ENCODE measurements around the gene SHMT2. TPM values are rescaled to one million over a fixed set of nuclear protein-coding genes. Genes with fewer than 3 reads are reported as not detected.

SHMT2 gene
- total and polyA plus RNA-seq, 3 donors from 2014 or later: 24.8 to 33.9 (median 25.9) TPM

GRCh38 chr12:57207731-57208630 is 21.5 kb upstream of the SHMT2 start:
- no peak for TF ChIP-seq POLR2A (IDR thresholded peaks at IDR 0.05)
- TF ChIP-seq CTCF (IDR thresholded peaks at IDR 0.05): no peak
- Histone ChIP-seq H3K27ac (no peak overlapping the region), H3K4me1 (peaks cover 6% of the 10 kb centered on the region), H3K36me3 (ENCODE audit: low read depth, missing control alignments) (no peaks in the 10 kb centered on the region), H3K27me3 (no peaks in the 10 kb centered on the region), H3K4me3 (no peak overlapping the region), H3K9me3 (no peaks in the 10 kb centered on the region)
- intact Hi-C loops (cut with DNase I; ENCODE audit: low total_unique reads): no loop called here
- 90 to 91% methylated on average over 20 to 29 of the region's 29 CpGs for whole genome bisulfite sequencing, 2 donors
- no peak for DNase-seq

DNA sequence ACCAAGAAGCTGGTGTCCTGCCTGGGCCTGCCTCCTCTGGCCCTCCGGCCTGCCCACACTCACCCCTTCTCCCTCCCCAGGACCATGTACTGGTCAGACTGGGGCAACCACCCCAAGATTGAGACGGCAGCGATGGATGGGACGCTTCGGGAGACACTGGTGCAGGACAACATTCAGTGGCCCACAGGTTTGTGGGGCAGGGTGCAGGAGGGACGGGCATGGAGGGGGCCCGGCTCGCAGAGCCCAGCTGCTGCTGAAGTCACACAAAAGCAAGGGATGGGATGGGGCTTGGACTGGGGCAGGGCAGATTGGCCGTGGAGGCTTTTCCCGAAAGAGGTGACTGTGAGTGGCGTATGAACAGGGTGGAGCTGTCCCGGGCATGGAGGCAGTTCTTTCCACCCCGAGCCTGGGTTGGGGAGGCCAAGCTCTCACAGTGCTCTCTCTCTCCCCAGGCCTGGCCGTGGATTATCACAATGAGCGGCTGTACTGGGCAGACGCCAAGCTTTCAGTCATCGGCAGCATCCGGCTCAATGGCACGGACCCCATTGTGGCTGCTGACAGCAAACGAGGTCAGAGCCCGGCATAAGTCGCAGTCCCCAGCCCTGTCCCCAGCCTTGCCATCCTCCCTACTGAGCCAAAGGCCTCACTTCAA is 20.8 kb upstream of the SHMT2 start:
- no peak overlapping the region for H3K4me3 ChIP-seq
- DNase-seq: no peak
- peaks cover 11% of the 10 kb centered on the region for H3K4me1 ChIP-seq
- H3K9me3 ChIP-seq: no peaks in the 10 kb centered on the region
- 61 to 73% methylated on average over 18 to 19 of the region's 22 CpGs for WGBS, 2 donors
- intact Hi-C loops (cut with DNase I; ENCODE audit: low total_unique reads): no loop called here
- no peak overlapping the region for H3K27ac ChIP-seq
- no peaks in the 10 kb centered on the region for H3K36me3 ChIP-seq (ENCODE audit: low read depth, missing control alignments)
- no peaks in the 10 kb centered on the region for H3K27me3 ChIP-seq
- TF ChIP-seq CTCF (IDR thresholded peaks at IDR 0.05): no peak
- TF ChIP-seq POLR2A (IDR thresholded peaks at IDR 0.05): no peak

DNA sequence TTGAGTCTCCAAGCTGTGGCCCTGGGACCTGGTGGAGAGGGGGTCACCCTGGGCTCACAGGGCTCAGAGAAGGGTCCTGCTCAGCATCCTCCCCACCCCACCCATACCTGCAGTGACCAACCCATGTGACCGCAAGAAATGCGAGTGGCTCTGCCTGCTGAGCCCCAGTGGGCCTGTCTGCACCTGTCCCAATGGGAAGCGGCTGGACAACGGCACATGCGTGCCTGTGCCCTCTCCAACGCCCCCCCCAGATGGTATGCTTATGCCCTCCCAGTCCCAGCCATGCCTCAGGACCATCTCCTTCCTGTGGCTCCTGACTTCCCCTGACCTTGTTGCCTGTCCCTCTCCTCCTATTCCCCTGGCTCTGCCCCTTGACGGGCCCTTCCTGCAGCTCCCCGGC is 19.6 kb upstream of the SHMT2 start:
- no peak for TF ChIP-seq CTCF (IDR thresholded peaks at IDR 0.05)
- no peak for TF ChIP-seq POLR2A (IDR thresholded peaks at IDR 0.05)
- no peaks in the 10 kb centered on the region for H3K9me3 ChIP-seq
- no peaks in the 10 kb centered on the region for H3K27me3 ChIP-seq
- 91 to 92% methylated on average over 6 to 8 of the region's 8 CpGs for WGBS, 2 donors
- no peak for DNase-seq
- no peaks in the 10 kb centered on the region for H3K36me3 ChIP-seq (ENCODE audit: low read depth, missing control alignments)
- no peak overlapping the region for H3K4me3 ChIP-seq
- H3K4me1 ChIP-seq: peaks cover 12% of the 10 kb centered on the region
- no peak overlapping the region for H3K27ac ChIP-seq
- intact Hi-C loops (cut with DNase I; ENCODE audit: low total_unique reads): no loop called here

- H3K4me3 ChIP-seq: no peak overlapping the region
- DNase-seq: no peak
- H3K4me1 ChIP-seq: peaks cover 12% of the 10 kb centered on the region
- no peaks in the 10 kb centered on the region for H3K27me3 ChIP-seq
- 91 to 96% methylated on average over 12 to 14 of the region's 15 CpGs for WGBS, 2 donors
- intact Hi-C loops (cut with DNase I; ENCODE audit: low total_unique reads): no loop called here
- no peaks in the 10 kb centered on the region for H3K36me3 ChIP-seq (ENCODE audit: low read depth, missing control alignments)
- H3K9me3 ChIP-seq: no peaks in the 10 kb centered on the region
- no peak for TF ChIP-seq POLR2A (IDR thresholded peaks at IDR 0.05)
- no peak for TF ChIP-seq CTCF (IDR thresholded peaks at IDR 0.05)
- H3K27ac ChIP-seq: no peak overlapping the region
Measured at GRCh38 chr12:57210461-57210860, 19.1 kb upstream of the SHMT2 start.
